ENCODE measurements around the gene FANCM.
A peak's percentile ranks its signal among the peaks of the same experiment; 100 is the strongest.

FANCM gene

DNA sequence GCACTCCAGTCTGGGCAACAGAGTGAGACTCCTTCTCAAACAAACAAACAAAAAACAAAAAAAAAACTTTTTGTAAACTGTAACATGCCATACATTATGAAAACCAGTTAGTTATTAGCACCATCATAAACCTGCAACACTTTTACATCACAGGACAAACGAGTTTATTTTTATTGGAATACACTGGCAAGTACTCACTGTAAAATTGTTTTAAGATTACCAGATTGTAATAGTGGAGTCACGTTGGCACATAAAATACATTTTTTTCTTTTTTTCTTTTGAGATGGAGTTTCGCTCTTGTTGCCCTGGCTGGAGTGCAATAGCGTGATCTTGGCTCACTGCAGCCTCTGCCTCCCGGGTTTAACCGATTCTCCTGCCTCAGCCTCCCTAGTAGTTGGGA, 17.1 kb upstream of the FANCM start:
- Histone ChIP-seq H3K27me3 (replicated peaks; ENCODE audit: control insufficient read depth, insufficient read depth, low read length) (no peaks in the 10 kb centered on the region), H3K4me3 (replicated peaks; ENCODE audit: low read depth, low read length) (no peak overlapping the region), H3K36me3 (ENCODE audit: control insufficient read depth, insufficient read depth, low read length) (peaks cover 8% of the 10 kb centered on the region)
- DNase-seq (ENCODE audit: extremely low read depth, insufficient read length) = no peak
- TF ChIP-seq CTCF (IDR thresholded peaks at IDR 0.05; ENCODE audit: insufficient read depth, low read length, poor library complexity, severe bottlenecking) = no peak

GRCh38 chr14:45120096-45120495, 15.6 kb upstream of the FANCM start:
- H3K4me3 ChIP-seq (replicated peaks; ENCODE audit: low read depth, low read length) = no peak overlapping the region
- H3K36me3 ChIP-seq (ENCODE audit: control insufficient read depth, insufficient read depth, low read length) = peaks cover 8% of the 10 kb centered on the region
- no peak for DNase-seq (ENCODE audit: extremely low read depth, insufficient read length)
- no peaks in the 10 kb centered on the region for H3K27me3 ChIP-seq (replicated peaks; ENCODE audit: control insufficient read depth, insufficient read depth, low read length)
- no peak for TF ChIP-seq CTCF (IDR thresholded peaks at IDR 0.05; ENCODE audit: insufficient read depth, low read length, poor library complexity, severe bottlenecking)

- no peak overlapping the region for H3K4me3 ChIP-seq (replicated peaks; ENCODE audit: low read depth, low read length)
- peaks cover 10% of the 10 kb centered on the region for H3K36me3 ChIP-seq (ENCODE audit: control insufficient read depth, insufficient read depth, low read length)
- TF ChIP-seq CTCF (IDR thresholded peaks at IDR 0.05; ENCODE audit: insufficient read depth, low read length, poor library complexity, severe bottlenecking) = no peak
- no peaks in the 10 kb centered on the region for H3K27me3 ChIP-seq (replicated peaks; ENCODE audit: control insufficient read depth, insufficient read depth, low read length)
- DNase-seq (ENCODE audit: extremely low read depth, insufficient read length) = no peak
Measured at GRCh38 chr14:45123271-45123670, 12.5 kb upstream of the FANCM start.

DNA sequence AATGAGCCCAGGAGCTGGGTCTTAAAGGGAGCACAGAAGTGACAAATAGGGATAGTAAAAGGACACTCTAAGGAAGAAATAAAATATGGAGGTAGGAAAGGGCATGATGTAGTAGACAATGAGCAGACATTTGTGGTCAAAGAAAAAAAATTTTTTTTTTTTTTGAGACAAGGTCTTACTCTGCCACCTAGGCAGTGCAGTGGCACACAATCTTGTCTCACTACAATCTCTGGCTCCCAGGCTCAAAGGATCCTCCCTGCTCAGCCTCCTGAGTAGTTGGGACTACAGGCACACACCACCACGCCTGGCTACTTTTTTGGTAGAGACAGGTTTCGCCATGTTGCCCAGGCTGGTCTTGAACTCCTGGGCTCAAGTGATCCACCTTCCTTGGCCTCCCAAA, 10.0 kb upstream of the FANCM start:
- DNase-seq (ENCODE audit: extremely low read depth, insufficient read length) = no peak
- TF ChIP-seq CTCF (IDR thresholded peaks at IDR 0.05; ENCODE audit: insufficient read depth, low read length, poor library complexity, severe bottlenecking) = no peak

DNA sequence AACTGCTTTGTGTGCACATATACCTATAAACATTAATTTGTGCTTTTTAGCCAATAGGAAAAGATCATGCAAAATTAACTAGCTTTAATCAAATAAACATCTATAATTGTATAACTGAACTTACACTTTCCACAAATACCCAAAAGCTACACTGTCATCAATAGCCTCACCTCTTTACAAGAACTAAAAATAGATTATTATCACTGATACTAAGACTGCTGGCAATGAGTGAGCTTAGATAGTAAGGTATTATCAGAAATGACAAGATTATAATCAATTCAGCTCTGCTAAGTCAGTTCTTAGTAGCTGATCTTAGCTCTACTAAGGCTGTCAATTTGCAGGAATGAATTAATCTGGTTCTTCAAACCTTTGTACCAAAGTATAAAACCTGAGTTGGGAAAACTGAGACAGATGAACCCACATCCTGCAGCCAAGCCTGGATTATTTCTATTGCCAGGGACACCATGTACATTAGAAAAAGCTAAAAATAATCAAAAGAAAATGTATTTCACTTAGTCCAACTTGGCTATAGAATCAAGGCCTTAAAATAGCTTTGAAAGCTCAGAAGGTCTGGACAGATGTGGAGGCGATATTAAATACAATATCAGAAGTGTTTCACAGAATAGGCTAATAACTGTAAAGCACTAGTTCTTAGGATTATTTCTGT, 6.6 kb upstream of the FANCM start:
- Histone ChIP-seq H3K4me3 (replicated peaks; ENCODE audit: low read depth, low read length) (no peak overlapping the region), H3K36me3 (ENCODE audit: control insufficient read depth, insufficient read depth, low read length) (peaks cover 4% of the 10 kb centered on the region), H3K27me3 (replicated peaks; ENCODE audit: control insufficient read depth, insufficient read depth, low read length) (no peaks in the 10 kb centered on the region)
- no peak for DNase-seq (ENCODE audit: extremely low read depth, insufficient read length)
- TF ChIP-seq CTCF (IDR thresholded peaks at IDR 0.05; ENCODE audit: insufficient read depth, low read length, poor library complexity, severe bottlenecking) = no peak

More for the DNA sequence above, 10.0 kb upstream of the FANCM start:
- Histone ChIP-seq H3K4me3 (replicated peaks; ENCODE audit: low read depth, low read length) (no peak overlapping the region), H3K36me3 (ENCODE audit: control insufficient read depth, insufficient read depth, low read length) (peaks cover 7% of the 10 kb centered on the region), H3K27me3 (replicated peaks; ENCODE audit: control insufficient read depth, insufficient read depth, low read length) (no peaks in the 10 kb centered on the region)

DNA sequence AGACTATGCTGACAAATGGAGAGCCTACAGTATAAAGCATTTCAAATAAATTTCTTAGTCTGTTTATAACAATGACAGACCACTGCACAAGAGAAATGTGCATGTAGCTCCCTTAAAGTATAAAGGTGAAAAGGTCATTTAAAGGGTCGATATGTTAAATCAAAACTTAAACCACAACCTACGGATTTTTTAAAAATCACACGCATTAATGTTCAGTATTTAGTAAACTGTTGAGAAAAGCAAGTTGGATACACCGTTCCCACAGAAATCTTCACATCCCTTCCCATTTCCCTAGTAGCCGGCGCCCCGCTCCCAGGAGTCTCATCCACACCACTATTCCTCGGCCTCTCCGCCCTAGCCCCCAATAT, 2.1 kb upstream of the FANCM start:
- DNase-seq (ENCODE audit: extremely low read depth, insufficient read length) = no peak
- no peaks in the 10 kb centered on the region for H3K36me3 ChIP-seq (ENCODE audit: control insufficient read depth, insufficient read depth, low read length)
- no peaks in the 10 kb centered on the region for H3K27me3 ChIP-seq (replicated peaks; ENCODE audit: control insufficient read depth, insufficient read depth, low read length)
- no peak for TF ChIP-seq CTCF (IDR thresholded peaks at IDR 0.05; ENCODE audit: insufficient read depth, low read length, poor library complexity, severe bottlenecking)
- H3K4me3 ChIP-seq (replicated peaks; ENCODE audit: low read depth, low read length) = peak overlapping the region; percentile 88
